ENCODE measurements around the gene ADCY6.

ADCY6 gene

DNA sequence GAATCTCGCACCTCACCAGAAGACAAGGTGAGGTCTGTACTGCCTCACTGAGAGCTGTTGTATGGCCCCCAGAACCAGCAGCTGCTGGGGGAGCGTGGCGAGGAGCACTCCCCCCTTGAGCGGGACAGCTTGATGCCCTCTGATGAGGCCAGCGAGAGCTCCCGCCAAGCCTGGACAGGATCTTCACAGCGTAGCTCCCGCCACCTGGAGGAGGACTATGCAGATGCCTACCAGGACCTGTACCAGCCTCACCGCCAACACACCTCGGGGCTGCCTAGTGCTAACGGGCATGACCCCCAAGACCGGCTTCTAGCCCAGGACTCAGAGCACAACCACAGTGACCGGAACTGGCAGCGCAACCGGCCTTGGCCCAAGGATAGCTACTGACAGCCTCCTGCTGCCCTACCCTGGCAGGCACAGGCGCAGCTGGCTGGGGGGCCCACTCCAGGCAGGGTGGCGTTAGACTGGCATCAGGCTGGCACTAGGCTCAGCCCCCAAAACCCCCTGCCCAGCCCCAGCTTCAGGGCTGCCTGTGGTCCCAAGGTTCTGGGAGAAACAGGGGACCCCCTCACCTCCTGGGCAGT, 38.7 kb upstream of the ADCY6 start:
- DNase-seq (ENCODE audit: low read depth): no peak
- no peak overlapping the region for H3K4me3 ChIP-seq (ENCODE audit: low read length)
- TF ChIP-seq, protein P1, sequence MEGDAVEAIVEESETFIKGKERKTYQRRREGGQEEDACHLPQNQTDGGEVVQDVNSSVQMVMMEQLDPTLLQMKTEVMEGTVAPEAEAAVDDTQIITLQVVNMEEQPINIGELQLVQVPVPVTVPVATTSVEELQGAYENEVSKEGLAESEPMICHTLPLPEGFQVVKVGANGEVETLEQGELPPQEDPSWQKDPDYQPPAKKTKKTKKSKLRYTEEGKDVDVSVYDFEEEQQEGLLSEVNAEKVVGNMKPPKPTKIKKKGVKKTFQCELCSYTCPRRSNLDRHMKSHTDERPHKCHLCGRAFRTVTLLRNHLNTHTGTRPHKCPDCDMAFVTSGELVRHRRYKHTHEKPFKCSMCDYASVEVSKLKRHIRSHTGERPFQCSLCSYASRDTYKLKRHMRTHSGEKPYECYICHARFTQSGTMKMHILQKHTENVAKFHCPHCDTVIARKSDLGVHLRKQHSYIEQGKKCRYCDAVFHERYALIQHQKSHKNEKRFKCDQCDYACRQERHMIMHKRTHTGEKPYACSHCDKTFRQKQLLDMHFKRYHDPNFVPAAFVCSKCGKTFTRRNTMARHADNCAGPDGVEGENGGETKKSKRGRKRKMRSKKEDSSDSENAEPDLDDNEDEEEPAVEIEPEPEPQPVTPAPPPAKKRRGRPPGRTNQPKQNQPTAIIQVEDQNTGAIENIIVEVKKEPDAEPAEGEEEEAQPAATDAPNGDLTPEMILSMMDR (conservative IDR thresholded peaks at IDR 0.05; ENCODE audit: low read length): no peak

DNA sequence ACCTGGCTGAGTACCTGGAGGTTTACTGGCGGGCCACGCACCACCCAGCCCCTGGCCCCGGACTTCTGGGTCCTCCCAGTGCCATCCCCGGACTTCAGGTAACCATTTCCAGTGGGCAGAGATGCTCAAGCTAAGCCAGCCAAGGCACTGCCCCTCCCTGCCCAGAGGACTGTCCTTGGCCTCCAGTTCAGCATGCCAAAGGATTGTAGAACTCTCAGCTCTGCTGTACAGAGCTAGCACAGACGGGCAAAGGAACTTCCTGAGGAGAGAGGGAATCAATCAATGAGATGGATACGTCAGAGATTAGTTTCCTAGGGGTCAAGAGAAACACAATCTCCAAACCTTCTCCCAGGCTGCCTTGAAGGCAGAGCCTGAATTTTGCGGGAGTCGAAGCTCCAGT, 38.1 kb upstream of the ADCY6 start:
- H3K4me3 ChIP-seq (ENCODE audit: low read length): no peak overlapping the region
- DNase-seq (ENCODE audit: low read depth): no peak
- TF ChIP-seq, protein P1 (conservative IDR thresholded peaks at IDR 0.05; ENCODE audit: low read length): no peak

GRCh38 chr12:48826209-48826855, 37.4 kb upstream of the ADCY6 start:
- TF ChIP-seq, protein P1 (conservative IDR thresholded peaks at IDR 0.05; ENCODE audit: low read length): no peak
- no peak overlapping the region for H3K4me3 ChIP-seq (ENCODE audit: low read length)
- no peak for DNase-seq (ENCODE audit: low read depth)

DNA sequence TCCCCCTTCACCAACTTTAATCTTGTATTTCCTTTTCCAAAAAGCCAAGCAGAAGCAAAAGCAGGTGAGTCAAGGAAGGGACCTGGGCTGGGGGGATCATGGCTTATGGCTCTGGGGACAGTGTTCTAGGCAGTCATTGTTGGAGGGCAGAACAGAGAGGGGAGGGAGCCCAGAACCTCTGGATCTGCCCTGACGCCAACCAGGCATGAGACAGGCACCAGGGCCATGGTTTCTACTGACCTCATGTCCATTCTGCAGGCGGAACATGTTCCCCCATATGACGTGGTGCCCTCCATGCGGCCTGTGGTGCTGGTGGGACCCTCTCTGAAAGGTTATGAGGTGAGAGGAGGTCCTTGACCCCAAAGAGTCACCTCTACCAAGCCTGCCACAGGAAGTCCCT, 36.0 kb upstream of the ADCY6 start:
- no peak for DNase-seq (ENCODE audit: low read depth)
- no peak overlapping the region for H3K4me3 ChIP-seq (ENCODE audit: low read length)
- TF ChIP-seq, protein P1 (conservative IDR thresholded peaks at IDR 0.05; ENCODE audit: low read length): no peak

DNA sequence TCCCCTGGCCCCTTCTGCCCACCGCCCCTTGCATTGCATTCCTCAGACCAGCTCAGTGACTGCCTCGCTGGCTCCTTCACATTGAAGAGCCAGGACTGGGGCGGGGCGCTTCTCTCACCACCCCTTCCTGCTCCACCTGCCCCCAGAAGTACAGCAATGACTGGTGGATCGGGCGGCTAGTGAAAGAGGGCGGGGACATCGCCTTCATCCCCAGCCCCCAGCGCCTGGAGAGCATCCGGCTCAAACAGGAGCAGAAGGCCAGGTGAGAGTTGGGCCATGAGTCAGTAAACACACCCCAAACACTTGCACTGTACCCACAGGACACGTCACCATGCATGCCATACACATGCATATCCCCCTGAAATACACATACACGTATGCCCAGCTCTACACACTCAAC, 35.2 kb upstream of the ADCY6 start:
- no peak overlapping the region for H3K4me3 ChIP-seq (ENCODE audit: low read length)
- DNase-seq (ENCODE audit: low read depth): no peak
- TF ChIP-seq, protein P1 (conservative IDR thresholded peaks at IDR 0.05; ENCODE audit: low read length): no peak

DNA sequence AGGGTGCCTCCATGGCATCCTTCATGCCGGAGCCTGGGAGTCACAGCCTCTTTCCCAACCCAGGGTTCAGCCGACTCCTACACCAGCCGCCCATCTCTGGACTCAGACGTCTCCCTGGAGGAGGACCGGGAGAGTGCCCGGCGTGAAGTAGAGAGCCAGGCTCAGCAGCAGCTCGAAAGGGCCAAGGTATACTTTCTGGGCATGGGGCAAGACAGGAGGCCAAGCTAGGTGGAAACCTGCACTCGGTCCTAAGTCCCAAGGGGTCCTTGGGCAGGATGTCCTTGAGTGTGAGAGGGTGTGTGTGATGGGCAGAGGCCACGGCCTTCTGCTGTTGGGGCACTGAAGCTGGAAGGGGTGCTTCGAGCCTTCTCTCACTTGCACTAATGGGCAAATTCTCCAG, 34.4 kb upstream of the ADCY6 start:
- no peak for DNase-seq (ENCODE audit: low read depth)
- H3K4me3 ChIP-seq (ENCODE audit: low read length): no peak overlapping the region
- TF ChIP-seq, protein P1 (conservative IDR thresholded peaks at IDR 0.05; ENCODE audit: low read length): no peak

DNA sequence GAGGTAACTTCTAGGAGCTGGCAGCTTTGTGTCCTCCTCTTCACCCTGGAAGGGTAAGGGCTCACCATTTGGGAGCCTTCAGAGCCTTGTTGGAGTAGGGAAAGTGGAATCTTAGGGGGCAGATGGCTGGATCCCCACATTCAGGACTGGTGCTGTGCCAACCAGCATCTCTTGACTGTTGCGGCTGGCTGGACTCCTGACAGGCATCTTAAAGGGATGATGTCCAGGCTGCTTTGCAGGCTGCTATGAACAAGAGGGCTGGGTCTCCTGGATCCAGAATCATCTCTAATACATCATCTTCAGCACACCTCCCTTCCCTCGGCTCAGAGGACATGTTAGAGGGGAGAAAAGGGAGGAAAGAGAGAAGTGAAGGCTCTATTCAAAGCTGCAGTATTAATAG, 33.8 kb upstream of the ADCY6 start:
- no peak for DNase-seq (ENCODE audit: low read depth)
- TF ChIP-seq, protein P1 (conservative IDR thresholded peaks at IDR 0.05; ENCODE audit: low read length): no peak
- H3K4me3 ChIP-seq (ENCODE audit: low read length): no peak overlapping the region
